H7 (cell line): ENCODE results near the gene EEF1AKMT2. TPM values are rescaled to one million over a fixed set of nuclear protein-coding genes. Genes with fewer than 3 reads are reported as not detected.

Source experiments
- DNase-seq: peaks from one replicate; pipeline ENCODE4 v3.0.0; 2012
- H3K27me3 ChIP-seq: 2 replicates; pipeline ENCODE4 v1.6.0; 2011; ENCODE audit warnings: mild to moderate bottlenecking, low read length; ENCODE audit not compliant: control insufficient read depth, insufficient read depth
- H3K36me3 ChIP-seq: replicated peaks from 2 replicates; pipeline ENCODE4 v1.5.1; 2011; ENCODE audit warnings: low read length; ENCODE audit not compliant: control insufficient read depth, insufficient read depth
- H3K4me3 ChIP-seq: 2 replicates; pipeline ENCODE4 v1.5.1; 2011; ENCODE audit warnings: low read depth, mild to moderate bottlenecking, control low read depth, low read length, moderate library complexity; ENCODE audit not compliant: insufficient read depth
- total RNA-seq: library from RNA; depleted of rRNA; stranded (reverse); fragments of >200 nt; shearing (Covaris generic); gene quantifications from 2 replicates; pipeline ENCODE4 v1.2.3, GENCODE V29; 2014; rRNA removed

Gene EEF1AKMT2
- total RNA-seq, 1 experiment from 2014 or later: 20.1 TPM

- Histone ChIP-seq H3K4me3 (no peak overlapping the region), H3K36me3 (peaks cover 2% of the 10 kb centered on the region; the same call in 1 of the 2 replicates), H3K27me3 (no peaks in the 10 kb centered on the region)
- DNase-seq: no peak
Measured at GRCh38 chr10:124711145-124711544, 80.5 kb downstream of the EEF1AKMT2 start.

DNA sequence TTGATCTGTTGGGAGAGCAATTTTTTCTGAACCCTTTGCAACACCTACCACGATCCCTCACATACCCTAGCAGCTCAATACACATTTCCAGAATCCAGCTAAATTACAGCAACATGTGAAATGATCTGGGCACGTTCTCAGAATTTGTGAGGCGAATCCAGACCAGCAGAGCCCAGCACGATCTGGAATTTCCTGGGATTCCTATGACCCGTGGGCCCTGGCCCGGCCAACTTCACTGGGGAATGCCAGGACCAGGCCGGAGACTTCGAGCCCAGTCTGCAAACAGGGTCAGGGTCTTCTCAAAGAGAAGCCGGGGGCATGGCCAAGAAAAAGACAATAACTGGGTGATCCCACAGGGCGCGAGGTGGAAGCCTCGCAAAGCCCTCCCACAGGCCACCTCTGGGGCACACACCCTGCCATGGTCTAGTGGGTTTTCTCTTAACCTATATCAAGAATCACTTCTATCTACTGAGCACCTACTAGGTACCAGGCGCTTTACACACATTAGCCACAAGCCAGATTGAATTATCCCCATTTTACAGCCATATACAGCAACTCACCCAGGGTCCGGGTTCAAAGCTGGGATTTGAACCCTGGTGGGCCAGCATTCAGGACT lies 81.3 kb downstream of the EEF1AKMT2 start:
- Histone ChIP-seq H3K36me3 (peaks cover 2% of the 10 kb centered on the region; the same call in 1 of the 2 replicates), H3K27me3 (no peaks in the 10 kb centered on the region), H3K4me3 (no peak overlapping the region)
- DNase-seq: no peak

GRCh38 chr10:124709861-124710260 lies 81.8 kb downstream of the EEF1AKMT2 start:
- DNase-seq: no peak
- peaks cover 2% of the 10 kb centered on the region; the same call in 1 of the 2 replicates for H3K36me3 ChIP-seq
- no peaks in the 10 kb centered on the region for H3K27me3 ChIP-seq
- no peak overlapping the region for H3K4me3 ChIP-seq

GRCh38 chr10:124708922-124709520 lies 82.7 kb downstream of the EEF1AKMT2 start:
- peak; percentile 74 for DNase-seq
- Histone ChIP-seq H3K4me3 (no peak overlapping the region), H3K27me3 (no peaks in the 10 kb centered on the region), H3K36me3 (peaks cover 2% of the 10 kb centered on the region)

DNA sequence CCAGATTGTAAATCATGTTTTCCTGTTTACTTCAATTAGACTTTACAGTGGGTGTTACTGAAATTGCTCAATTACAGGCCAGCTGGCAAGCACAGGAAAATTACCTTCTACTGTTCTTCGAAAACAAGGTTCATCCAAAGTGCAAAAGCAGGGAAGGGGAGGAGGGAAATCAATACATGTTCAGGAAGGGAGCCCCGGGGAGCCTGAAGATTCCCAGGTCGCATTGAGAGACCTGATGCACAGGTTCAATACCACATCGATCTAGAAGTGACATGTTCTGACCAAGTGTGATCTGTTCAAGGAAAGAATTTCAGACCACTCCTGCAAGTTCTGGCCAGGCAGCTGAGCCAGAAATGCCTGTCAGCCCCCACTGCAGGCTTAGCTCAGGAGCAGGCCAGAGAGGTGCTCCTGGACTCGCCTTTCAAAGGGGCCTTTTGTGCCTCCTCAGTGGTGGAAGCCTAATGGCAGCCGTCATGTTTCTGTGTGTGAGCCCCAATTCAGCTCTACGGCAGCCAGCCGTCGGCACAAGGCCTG lies 83.4 kb downstream of the EEF1AKMT2 start:
- no peaks in the 10 kb centered on the region for H3K27me3 ChIP-seq
- no peak overlapping the region for H3K4me3 ChIP-seq
- DNase-seq: no peak
- H3K36me3 ChIP-seq: peaks cover 2% of the 10 kb centered on the region

Other genes starting within 250 kb of the EEF1AKMT2 start
- gene FAM53B, start 47.5 kb downstream of the EEF1AKMT2 start, total RNA-seq: 37.4 and 40.8 TPM in 2 replicates
- gene ABRAXAS2, start 9.9 kb upstream of the EEF1AKMT2 start, total RNA-seq: 14.2 and 19.8 TPM in 2 replicates
- gene ZRANB1, start 150.2 kb upstream of the EEF1AKMT2 start, total RNA-seq: 18.4 and 24.6 TPM in 2 replicates